Tibial nerve (tissue), 4 donors: Measurements from ENCODE around the gene ARHGEF37. TPM values are rescaled to one million over a fixed set of nuclear protein-coding genes. Genes with fewer than 3 reads are reported as not detected.
A peak's percentile ranks its signal among the peaks of the same experiment; 100 is the strongest.

Experiments used
- DNase-seq, 2 donors: peaks; one replicate each; pipeline ENCODE4 v3.0.0-alpha.2; 2019; ENCODE audit warnings: low spot score in 2 of 2
- H3K27ac ChIP-seq, 4 donors: fragments of 200-600 bp; sonication (generic) in 3 of 4; one replicate each; pipeline ENCODE4 v1.5.1; 2017 to 2019; ENCODE audit warnings: mild to moderate bottlenecking in 1 of 4
- H3K27me3 ChIP-seq, 2 donors: fragments of 200-600 bp; sonication (generic) in 1 of 2; one replicate each; pipeline versions ENCODE4 v1.5.1 to v1.6.0; 2017 to 2019
- H3K36me3 ChIP-seq, 3 donors: fragments of 200-600 bp; sonication (generic); one replicate each; pipeline ENCODE4 v1.5.1; 2018 to 2019
- H3K4me1 ChIP-seq, 4 donors: fragments of 200-600 bp; sonication (generic) in 3 of 4; one replicate each; pipeline ENCODE4 v1.5.1; 2017 to 2019
- H3K4me3 ChIP-seq, 4 donors: fragments of 200-600 bp; sonication (generic) in 3 of 4; one replicate each; pipeline ENCODE4 v1.5.1; 2017 to 2019; ENCODE audit warnings: mild to moderate bottlenecking in 1 of 4, moderate library complexity in 1 of 4
- H3K9me3 ChIP-seq, 4 donors: fragments of 200-600 bp; sonication (generic) in 3 of 4; one replicate each; pipeline ENCODE4 v1.5.1; 2017 to 2019
- EP300 ChIP-seq, 2 donors: sonication (generic); formaldehyde crosslinking; IDR thresholded peaks; one replicate each; pipeline ENCODE4 v1.6.1; 2017; ENCODE audit warnings: antibody characterized with exemption in 2 of 2, mild to moderate bottlenecking in 1 of 2
- POLR2A ChIP-seq, 2 donors: fragments of 450-650 bp; IDR thresholded peaks; one replicate each; pipeline ENCODE4 v1.6.1; 2017; ENCODE audit warnings: antibody characterized with exemption in 2 of 2, mild to moderate bottlenecking in 2 of 2, moderate library complexity in 2 of 2
- WGBS, 2 donors: methylation state at CpG; one replicate each; pipeline ENCODE4 v1.1.5; 2018; 5-methylcytosine and 5-hydroxymethylcytosine counted together
- total RNA-seq, 4 donors: library from RNA; depleted of rRNA; stranded (reverse); fragments of >200 nt; gene quantifications; one replicate each; pipeline ENCODE4 v1.1.0, GENCODE V29; 2016
- TF ChIP-seq, protein P1 (sequence below), 5 experiments: fragments of 200-600 bp in 3 of 5; fragments of 450-650 bp in 2 of 5; sonication (generic) in 3 of 5; IDR thresholded peaks; one replicate each; pipeline ENCODE4 v1.5.1; 2016 to 2019; ENCODE audit warnings: antibody characterized with exemption in 5 of 5, mild to moderate bottlenecking in 3 of 5, moderate library complexity in 2 of 5

The ARHGEF37 gene
- total RNA-seq, 4 donors from 2014 or later = 28.8 to 73.7 (median 62.7) TPM

GRCh38 chr5:149671544-149671943 is 90.2 kb downstream of the ARHGEF37 start:
- H3K27ac ChIP-seq = no peak overlapping the region
- no peak for TF ChIP-seq POLR2A (IDR thresholded peaks at IDR 0.05)
- TF ChIP-seq EP300 (IDR thresholded peaks at IDR 0.05) = no peak
- TF ChIP-seq, protein P1, sequence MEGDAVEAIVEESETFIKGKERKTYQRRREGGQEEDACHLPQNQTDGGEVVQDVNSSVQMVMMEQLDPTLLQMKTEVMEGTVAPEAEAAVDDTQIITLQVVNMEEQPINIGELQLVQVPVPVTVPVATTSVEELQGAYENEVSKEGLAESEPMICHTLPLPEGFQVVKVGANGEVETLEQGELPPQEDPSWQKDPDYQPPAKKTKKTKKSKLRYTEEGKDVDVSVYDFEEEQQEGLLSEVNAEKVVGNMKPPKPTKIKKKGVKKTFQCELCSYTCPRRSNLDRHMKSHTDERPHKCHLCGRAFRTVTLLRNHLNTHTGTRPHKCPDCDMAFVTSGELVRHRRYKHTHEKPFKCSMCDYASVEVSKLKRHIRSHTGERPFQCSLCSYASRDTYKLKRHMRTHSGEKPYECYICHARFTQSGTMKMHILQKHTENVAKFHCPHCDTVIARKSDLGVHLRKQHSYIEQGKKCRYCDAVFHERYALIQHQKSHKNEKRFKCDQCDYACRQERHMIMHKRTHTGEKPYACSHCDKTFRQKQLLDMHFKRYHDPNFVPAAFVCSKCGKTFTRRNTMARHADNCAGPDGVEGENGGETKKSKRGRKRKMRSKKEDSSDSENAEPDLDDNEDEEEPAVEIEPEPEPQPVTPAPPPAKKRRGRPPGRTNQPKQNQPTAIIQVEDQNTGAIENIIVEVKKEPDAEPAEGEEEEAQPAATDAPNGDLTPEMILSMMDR (IDR thresholded peaks at IDR 0.05) = no peak
- no peak for DNase-seq
- peaks cover 0 to 26% (median 4%) of the 10 kb centered on the region in 4 donors for H3K9me3 ChIP-seq
- no peak overlapping the region for H3K4me3 ChIP-seq
- H3K4me1 ChIP-seq = no peaks in the 10 kb centered on the region
- WGBS, 2 donors = 80 to 83% methylated on average over 5 of the region's 5 CpGs
- no peaks in the 10 kb centered on the region for H3K36me3 ChIP-seq
- no peaks in the 10 kb centered on the region for H3K27me3 ChIP-seq

DNA sequence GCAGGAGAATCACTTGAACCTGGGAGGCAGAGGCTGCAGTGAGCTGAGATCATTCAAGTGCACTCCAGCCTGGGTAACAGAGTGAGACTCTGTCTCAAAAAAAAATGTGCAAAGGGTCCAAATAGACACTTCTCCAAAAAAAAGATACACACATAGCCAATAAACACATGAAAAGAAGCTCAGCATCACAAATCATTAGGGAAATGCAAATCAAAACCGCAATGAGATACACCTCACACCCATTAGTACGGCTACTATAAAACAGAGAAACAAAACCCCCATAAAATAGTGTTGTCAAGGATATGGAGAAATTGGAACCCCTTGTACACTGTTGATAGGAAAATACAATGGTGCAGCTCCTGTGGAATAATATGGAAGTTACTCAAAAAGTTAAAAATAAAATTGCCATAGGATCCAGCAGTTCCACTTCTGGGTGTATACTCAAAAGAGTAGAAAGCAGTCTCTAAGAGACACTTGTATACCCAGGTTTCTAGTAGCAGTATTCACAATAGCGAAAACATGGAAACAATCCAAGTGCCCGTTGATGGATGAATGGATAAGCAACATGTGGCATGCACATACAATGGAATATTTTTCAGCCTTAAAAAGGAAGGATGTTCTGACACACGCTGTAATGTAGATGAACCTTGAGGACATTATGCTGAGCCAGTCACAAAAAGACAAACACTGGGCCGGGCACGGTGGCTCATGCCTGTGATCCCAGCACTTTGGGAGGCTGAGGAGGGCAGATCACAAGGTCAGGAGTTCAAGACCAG is 91.6 kb downstream of the ARHGEF37 start:
- Histone ChIP-seq H3K27me3 (no peaks in the 10 kb centered on the region), H3K27ac (no peak overlapping the region), H3K36me3 (no peaks in the 10 kb centered on the region), H3K4me3 (no peak overlapping the region), H3K9me3 (peaks cover 0 to 17% (median 2%) of the 10 kb centered on the region in 4 donors), H3K4me1 (no peaks in the 10 kb centered on the region)
- 78 to 82% methylated on average over 7 of the region's 7 CpGs for WGBS, 2 donors
- DNase-seq = no peak
- TF ChIP-seq EP300 (IDR thresholded peaks at IDR 0.05) (no peak), POLR2A (IDR thresholded peaks at IDR 0.05) (no peak)
- TF ChIP-seq, protein P1 (IDR thresholded peaks at IDR 0.05) = no peak

- Histone ChIP-seq H3K4me3 (no peak overlapping the region), H3K27ac (no peak overlapping the region), H3K27me3 (no peaks in the 10 kb centered on the region), H3K4me1 (no peaks in the 10 kb centered on the region), H3K36me3 (no peaks in the 10 kb centered on the region), H3K9me3 (peaks cover 0 to 8% (median 0%) of the 10 kb centered on the region in 4 donors)
- 55 to 64% methylated on average over 3 of the region's 3 CpGs for WGBS, 2 donors
- no peak for DNase-seq
- TF ChIP-seq EP300 (IDR thresholded peaks at IDR 0.05) (no peak), POLR2A (IDR thresholded peaks at IDR 0.05) (no peak)
- TF ChIP-seq, protein P1 (IDR thresholded peaks at IDR 0.05) = no peak
Measured at GRCh38 chr5:149674686-149675085, 93.4 kb downstream of the ARHGEF37 start.

DNA sequence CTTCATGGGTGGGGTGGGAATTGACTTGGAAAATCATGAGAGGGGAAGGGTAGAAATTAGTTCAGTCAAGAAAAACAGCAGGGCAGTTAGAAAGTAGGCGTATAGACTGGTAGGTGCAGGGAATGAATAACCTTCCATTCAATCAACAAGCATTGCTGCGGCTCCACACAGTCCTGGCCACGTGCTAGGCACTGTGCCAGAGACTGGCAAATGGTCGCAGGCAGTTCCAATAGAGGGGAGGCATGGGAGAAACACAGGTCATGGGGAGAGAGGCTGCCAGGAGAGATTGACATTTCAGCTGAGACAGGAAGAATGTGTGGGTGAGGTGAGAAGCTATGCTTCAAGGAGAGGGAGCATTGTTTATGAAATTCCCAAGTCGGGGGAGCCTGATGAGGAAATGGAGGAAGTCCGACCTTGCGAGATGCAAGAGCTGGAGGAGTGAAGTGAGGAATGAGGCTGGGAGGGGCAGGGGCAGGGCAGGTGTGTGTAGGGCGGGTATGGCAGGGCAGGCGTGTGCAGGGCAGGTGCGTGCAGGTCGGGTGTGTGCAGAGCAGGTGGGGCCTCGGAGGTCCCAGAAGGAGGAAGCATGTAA is 94.4 kb downstream of the ARHGEF37 start:
- H3K27me3 ChIP-seq = no peaks in the 10 kb centered on the region
- H3K36me3 ChIP-seq = no peaks in the 10 kb centered on the region
- H3K4me1 ChIP-seq = peaks cover 0 to 7% (median 0%) of the 10 kb centered on the region in 4 donors
- H3K9me3 ChIP-seq = peaks cover 0 to 4% (median 0%) of the 10 kb centered on the region in 4 donors
- H3K27ac ChIP-seq = peak overlapping the region in 1 of 4 donors; percentile 40
- H3K4me3 ChIP-seq = no peak overlapping the region
- no peak for DNase-seq
- WGBS, 2 donors = 55 to 63% methylated on average over 12 of the region's 12 CpGs
- TF ChIP-seq POLR2A (IDR thresholded peaks at IDR 0.05) (no peak), EP300 (IDR thresholded peaks at IDR 0.05) (no peak)
- TF ChIP-seq, protein P1 (IDR thresholded peaks at IDR 0.05) = no peak

- Histone ChIP-seq H3K27me3 (no peaks in the 10 kb centered on the region), H3K4me3 (no peak overlapping the region), H3K27ac (no peak overlapping the region), H3K36me3 (no peaks in the 10 kb centered on the region), H3K4me1 (peaks cover 0 to 7% (median 0%) of the 10 kb centered on the region in 4 donors), H3K9me3 (no peaks in the 10 kb centered on the region)
- peak in 1 of 2 donors; percentile 16 for DNase-seq
- 73 to 76% methylated on average over 7 of the region's 7 CpGs for WGBS, 2 donors
- TF ChIP-seq, protein P1 (IDR thresholded peaks at IDR 0.05) = no peak
- peak in 1 of 2 donors; percentile 35 for TF ChIP-seq EP300 (IDR thresholded peaks at IDR 0.05)
Measured at GRCh38 chr5:149677731-149678130, 96.4 kb downstream of the ARHGEF37 start.
